Stimulated activated naive CD8-positive, alpha-beta T cell treated with anti-CD3 and anti-CD28 coated beads, Interleukin-15, amount 100 ng/mL, for 72 hours (primary cell): ENCODE results near the gene NFATC1.
"Not testable (repeated sequence)": the region's sequence is repeated elsewhere in the genome, so short reads cannot be mapped to it uniquely, and the experiment has no call there.

Experiments used
- ATAC-seq: fragments of 150-1000 bp; cut with Tn5 transposase; 2 replicates; pipeline ENCODE4 v1.10.0; 2021; ENCODE audit warnings: mild to moderate bottlenecking, moderate library complexity
- DNase-seq, 2 donors: peaks; one replicate each; pipeline ENCODE4 v3.0.0; 2021 to 2022
- H3K27ac Mint-ChIP-seq, 2 donors: one replicate each; pipeline ENCODE4 v1.8.0; 2022; ENCODE audit warnings: mild to moderate bottlenecking in 2 of 2, mixed read lengths in 2 of 2, moderate library complexity in 2 of 2
- H3K27me3 Mint-ChIP-seq: one replicate; pipeline ENCODE4 v1.8.0; 2022; ENCODE audit warnings: mixed read lengths
- H3K4me1 Mint-ChIP-seq: one replicate; pipeline ENCODE4 v1.8.0; 2022; ENCODE audit warnings: mild to moderate bottlenecking, mixed read lengths
- H3K4me3 Mint-ChIP-seq, 2 donors: one replicate each; pipeline ENCODE4 v1.8.0; 2022; ENCODE audit warnings: mild to moderate bottlenecking in 2 of 2, mixed read lengths in 2 of 2, moderate library complexity in 1 of 2
- H3K9me3 Mint-ChIP-seq, 2 donors: one replicate each; pipeline ENCODE4 v1.8.0; 2022; ENCODE audit warnings: mixed read lengths in 2 of 2

The NFATC1 gene

GRCh38 chr18:79491081-79491551 is 95.4 kb downstream of the NFATC1 start:
- peaks cover 34% of the 10 kb centered on the region for H3K4me1 Mint-ChIP-seq
- no peaks in the 10 kb centered on the region for H3K9me3 Mint-ChIP-seq
- no peak for ATAC-seq
- no peak overlapping the region for H3K4me3 Mint-ChIP-seq
- H3K27me3 Mint-ChIP-seq = no peaks in the 10 kb centered on the region
- no peak for DNase-seq
- peak overlapping the region; percentile 54 to 90 for H3K27ac Mint-ChIP-seq

DNA sequence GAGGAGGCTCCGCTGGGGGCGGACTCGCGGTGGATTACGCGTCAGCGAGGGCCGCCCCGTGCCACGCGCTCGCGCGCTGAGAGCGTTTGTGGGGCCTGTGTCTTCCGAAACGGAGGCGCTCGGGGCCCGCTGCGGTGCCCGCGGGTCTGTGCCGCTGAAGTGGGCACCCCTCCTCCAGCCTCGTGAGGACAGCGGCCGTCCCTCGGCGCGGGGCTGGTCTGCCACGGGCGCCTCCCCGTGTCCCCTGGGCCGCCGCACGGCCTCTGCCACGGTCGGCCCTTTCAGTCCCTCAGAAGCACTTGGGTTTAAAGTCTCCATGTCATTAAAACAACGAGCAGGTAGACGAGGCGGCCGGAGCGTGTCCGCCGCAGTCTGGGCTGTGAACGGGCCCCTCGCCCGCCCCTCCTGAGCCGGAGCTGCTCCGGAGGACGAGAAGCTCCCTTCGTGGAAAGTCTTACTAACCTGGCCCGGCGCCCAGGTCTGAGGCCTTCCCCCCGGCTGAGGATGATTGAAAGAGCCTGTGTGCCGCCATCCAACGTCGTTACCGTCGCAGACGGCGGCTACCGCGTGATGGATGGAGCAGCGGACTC is 97.6 kb downstream of the NFATC1 start:
- Mint-ChIP-seq H3K27ac (no peak overlapping the region), H3K4me3 (no peak overlapping the region)

GRCh38 chr18:79493801-79494211 is 98.1 kb downstream of the NFATC1 start:
- H3K4me1 Mint-ChIP-seq = peaks cover 34% of the 10 kb centered on the region

More for the DNA sequence above, 97.6 kb downstream of the NFATC1 start:
- ATAC-seq = no peak
- DNase-seq = no peak
- H3K27me3 Mint-ChIP-seq = no peaks in the 10 kb centered on the region
- peaks cover 8 to 13% of the 10 kb centered on the region in 2 donors for H3K9me3 Mint-ChIP-seq
- H3K4me1 Mint-ChIP-seq = peaks cover 34% of the 10 kb centered on the region

GRCh38 chr18:79494936-79495335 is 99.2 kb downstream of the NFATC1 start:
- Mint-ChIP-seq H3K4me1 (peaks cover 25% of the 10 kb centered on the region), H3K4me3 (no peak overlapping the region)

More at GRCh38 chr18:79493801-79494211, 98.1 kb downstream of the NFATC1 start:
- Mint-ChIP-seq H3K27me3 (no peaks in the 10 kb centered on the region), H3K27ac (no peak overlapping the region), H3K9me3 (peaks cover 13 to 18% of the 10 kb centered on the region in 2 donors), H3K4me3 (no peak overlapping the region)
- no peak for DNase-seq
- no peak for ATAC-seq

GRCh38 chr18:79495591-79496071 is 99.9 kb downstream of the NFATC1 start:
- H3K9me3 Mint-ChIP-seq = peaks cover 28 to 34% of the 10 kb centered on the region in 2 donors

More at GRCh38 chr18:79494936-79495335, 99.2 kb downstream of the NFATC1 start:
- Mint-ChIP-seq H3K9me3 (peaks cover 23 to 30% of the 10 kb centered on the region in 2 donors), H3K27ac (peak overlapping the region; percentile 61 to 69), H3K27me3 (no peaks in the 10 kb centered on the region)
- ATAC-seq (no peak), DNase-seq (no peak)

DNA sequence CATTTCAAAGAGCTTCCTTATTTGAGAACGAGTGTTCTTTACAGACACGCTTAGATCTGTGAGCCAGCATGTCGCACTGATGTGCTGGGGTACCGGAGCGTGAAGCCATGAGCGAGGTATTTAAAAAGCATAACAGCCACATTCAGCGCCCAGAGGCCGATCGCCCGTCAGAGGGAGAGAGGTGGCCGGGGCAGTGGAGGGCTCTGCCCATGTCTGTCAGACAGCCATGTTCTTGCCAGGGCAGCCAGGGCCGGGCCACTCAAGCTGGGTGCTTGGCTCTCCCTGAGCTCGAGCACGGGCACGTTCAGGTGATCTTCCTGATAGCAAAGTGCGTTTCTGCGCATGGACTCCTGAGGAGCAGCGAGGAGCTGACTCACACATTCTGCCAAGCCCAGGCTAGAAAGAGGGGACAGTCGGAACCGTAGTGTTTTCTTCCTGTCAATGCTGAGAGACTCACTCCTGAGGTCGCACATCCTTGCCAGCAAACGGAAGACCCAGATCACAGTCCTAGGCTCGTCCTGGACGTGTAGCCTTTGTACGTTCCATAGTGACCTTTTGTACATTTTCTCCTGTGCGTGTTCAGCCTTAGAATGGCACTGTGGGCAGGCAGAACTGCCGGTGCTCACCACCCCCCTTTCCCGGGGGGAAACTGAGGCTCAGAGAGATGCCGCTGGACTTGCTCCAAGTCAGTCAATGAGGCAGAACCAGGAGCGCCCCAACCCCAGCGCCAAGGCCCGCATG is 100.7 kb downstream of the NFATC1 start:
- Mint-ChIP-seq H3K27me3 (no peaks in the 10 kb centered on the region), H3K4me3 (no peak overlapping the region), H3K27ac (no peak overlapping the region), H3K4me1 (peaks cover 11% of the 10 kb centered on the region), H3K9me3 (peaks cover 28 to 34% of the 10 kb centered on the region in 2 donors)
- DNase-seq = no peak
- no peak for ATAC-seq

More at GRCh38 chr18:79495591-79496071, 99.9 kb downstream of the NFATC1 start:
- no peak overlapping the region for H3K4me3 Mint-ChIP-seq
- H3K4me1 Mint-ChIP-seq = peaks cover 18% of the 10 kb centered on the region
- no peaks in the 10 kb centered on the region for H3K27me3 Mint-ChIP-seq
- DNase-seq (no peak), ATAC-seq (no peak)
- H3K27ac Mint-ChIP-seq = no peak overlapping the region

DNA sequence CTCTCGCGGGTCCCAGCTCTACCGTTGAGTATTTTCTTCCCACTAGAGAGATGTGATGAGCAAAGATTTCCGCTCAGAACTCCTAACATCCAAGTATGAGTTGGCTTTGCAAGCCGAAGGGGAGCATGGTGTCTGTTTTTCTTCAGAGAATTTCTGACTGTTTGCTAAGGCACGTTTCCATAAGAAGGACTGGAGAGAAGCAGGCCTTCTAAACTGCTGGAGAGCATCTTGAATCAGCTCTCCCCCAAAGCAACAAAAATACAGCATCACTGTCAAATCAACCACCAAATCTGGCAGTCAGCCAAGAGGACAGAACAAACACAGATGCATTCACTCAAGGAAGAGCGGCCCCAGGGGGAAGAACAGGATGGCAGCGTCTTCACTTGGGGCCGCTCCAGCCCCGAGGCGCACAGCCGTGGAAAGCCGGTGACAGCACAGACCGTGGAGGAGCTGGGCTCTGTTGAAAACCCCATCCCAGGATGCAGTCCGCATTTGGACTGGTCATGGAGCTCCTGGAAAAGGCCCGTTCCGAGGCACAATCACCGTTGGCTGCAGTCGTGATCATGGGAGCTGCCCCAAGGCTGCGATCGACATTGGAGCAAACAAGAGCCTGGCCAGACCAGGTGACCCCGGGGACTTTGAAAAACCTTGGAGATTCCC is 101.4 kb downstream of the NFATC1 start:
- ATAC-seq (no peak), DNase-seq (no peak)
- Mint-ChIP-seq H3K4me3 (no peak overlapping the region), H3K9me3 (peaks cover 28 to 34% of the 10 kb centered on the region in 2 donors), H3K27ac (no peak overlapping the region), H3K4me1 (peaks cover 4% of the 10 kb centered on the region), H3K27me3 (no peaks in the 10 kb centered on the region)

DNA sequence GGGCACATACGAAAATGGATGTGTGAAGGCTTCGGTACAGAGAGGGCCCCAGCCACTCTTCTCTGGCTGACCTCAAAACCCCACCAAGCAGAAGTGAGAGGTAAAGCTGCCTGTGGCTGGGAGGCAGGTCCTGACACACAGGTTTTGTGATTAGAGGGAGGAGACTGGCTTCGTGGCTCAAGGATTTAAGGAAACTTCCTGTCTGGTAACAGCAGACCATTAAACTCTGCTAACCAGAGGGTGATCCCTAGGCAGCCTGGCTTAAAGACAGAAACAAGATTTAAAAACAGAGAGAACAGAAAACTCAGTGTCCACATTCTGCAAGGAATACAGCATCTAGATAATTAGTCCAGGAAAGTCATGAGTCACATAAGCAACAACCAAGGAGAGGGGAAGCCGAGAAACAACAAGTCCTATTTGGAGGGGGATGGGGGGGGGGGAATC is 101.9 kb downstream of the NFATC1 start:
- H3K9me3 Mint-ChIP-seq = peaks cover 28 to 34% of the 10 kb centered on the region in 2 donors
- DNase-seq (no peak), ATAC-seq (no peak)
- no peaks in the 10 kb centered on the region for H3K27me3 Mint-ChIP-seq
- no peak overlapping the region for H3K4me3 Mint-ChIP-seq
- no peak overlapping the region for H3K27ac Mint-ChIP-seq
- H3K4me1 Mint-ChIP-seq = peaks cover 6% of the 10 kb centered on the region

GRCh38 chr18:79498662-79499061 is 102.9 kb downstream of the NFATC1 start:
- no peak for DNase-seq
- Mint-ChIP-seq H3K4me3 (no peak overlapping the region), H3K27me3 (no peaks in the 10 kb centered on the region), H3K4me1 (peaks cover 16% of the 10 kb centered on the region), H3K9me3 (peaks cover 28 to 34% of the 10 kb centered on the region in 2 donors), H3K27ac (no peak overlapping the region)
- ATAC-seq = no peak

GRCh38 chr18:79501006-79501405 is 105.3 kb downstream of the NFATC1 start:
- Mint-ChIP-seq H3K9me3 (peaks cover 28 to 34% of the 10 kb centered on the region in 2 donors), H3K4me1 (peaks cover 36% of the 10 kb centered on the region), H3K27ac (no peak overlapping the region), H3K4me3 (no peak overlapping the region), H3K27me3 (no peaks in the 10 kb centered on the region)
- ATAC-seq (no peak), DNase-seq (no peak)

- H3K4me3 Mint-ChIP-seq = no peak overlapping the region
- ATAC-seq (peak; percentile 24), DNase-seq (no peak)
- peaks cover 54% of the 10 kb centered on the region for H3K4me1 Mint-ChIP-seq
- H3K27ac Mint-ChIP-seq = peak overlapping the region; percentile 41 to 57
- H3K27me3 Mint-ChIP-seq = no peaks in the 10 kb centered on the region
- peaks cover 26% of the 10 kb centered on the region in 2 donors for H3K9me3 Mint-ChIP-seq
Measured at GRCh38 chr18:79502782-79503181, 107.1 kb downstream of the NFATC1 start.

GRCh38 chr18:79503406-79503805 is 107.7 kb downstream of the NFATC1 start:
- no peak overlapping the region for H3K27ac Mint-ChIP-seq
- H3K4me3 Mint-ChIP-seq = no peak overlapping the region
- peaks cover 19 to 20% of the 10 kb centered on the region in 2 donors for H3K9me3 Mint-ChIP-seq
- peaks cover 60% of the 10 kb centered on the region for H3K4me1 Mint-ChIP-seq
- ATAC-seq (no peak), DNase-seq (no peak)
- H3K27me3 Mint-ChIP-seq = no peaks in the 10 kb centered on the region

- H3K4me3 Mint-ChIP-seq = peak overlapping the region; percentile 67 to 74
- no peak for ATAC-seq
- peaks cover 13% of the 10 kb centered on the region in 2 donors for H3K9me3 Mint-ChIP-seq
- H3K4me1 Mint-ChIP-seq = peaks cover 67% of the 10 kb centered on the region
- no peak for DNase-seq
- peak overlapping the region in 1 of 2 donors; percentile 94 for H3K27ac Mint-ChIP-seq
- H3K27me3 Mint-ChIP-seq = no peaks in the 10 kb centered on the region
Measured at GRCh38 chr18:79504034-79504433, 108.3 kb downstream of the NFATC1 start.

GRCh38 chr18:79504495-79504894 is 108.8 kb downstream of the NFATC1 start:
- ATAC-seq, H3K9me3 Mint-ChIP-seq, H3K27me3 Mint-ChIP-seq, DNase-seq: not testable (repeated sequence)
- Mint-ChIP-seq H3K4me3 (peak overlapping the region; percentile 67 to 74), H3K27ac (peak overlapping the region; percentile 75 to 94), H3K4me1 (peaks cover 71% of the 10 kb centered on the region)

- H3K27me3 Mint-ChIP-seq, ATAC-seq, H3K9me3 Mint-ChIP-seq, DNase-seq: not testable (repeated sequence)
- Mint-ChIP-seq H3K4me3 (peak overlapping the region; percentile 23 to 77), H3K27ac (peak overlapping the region in 1 of 2 donors; percentile 96), H3K4me1 (peaks cover 78% of the 10 kb centered on the region)
Measured at GRCh38 chr18:79505465-79505864, 109.7 kb downstream of the NFATC1 start.
